ENCODE results near the gene TM9SF3. TPM values are rescaled to one million over a fixed set of nuclear protein-coding genes. Genes with fewer than 3 reads are reported as not detected.

The TM9SF3 gene
- total and polyA plus RNA-seq, 2 donors: 41.0 to 47.5 TPM

GRCh38 chr10:96588616-96589419, 2.0 kb upstream of the TM9SF3 start:
- no peak overlapping the region for H3K4me3 ChIP-seq (ENCODE audit: low read length in 2 of 2)
- H3K27ac ChIP-seq (ENCODE audit: low read depth in 1 of 2, low read length in 1 of 2): no peak overlapping the region
- H3K36me3 ChIP-seq (ENCODE audit: control insufficient read depth in 2 of 2, insufficient read depth in 2 of 2, low read length in 1 of 2): no peaks in the 10 kb centered on the region
- H3K27me3 ChIP-seq (ENCODE audit: control insufficient read depth in 2 of 2, insufficient read depth in 1 of 2, low read length in 1 of 2): no peaks in the 10 kb centered on the region
- DNase-seq (ENCODE audit: low read depth in 6 of 9, low spot score in 9 of 9): no peak
- H3K4me1 ChIP-seq (ENCODE audit: control insufficient read depth in 2 of 2, insufficient read depth in 2 of 2, low read length in 2 of 2): peaks cover 11 to 17% of the 10 kb centered on the region in 2 donors
- WGBS: 93% methylated on average over 5 of the region's 5 CpGs
- peaks cover 0 to 4% of the 10 kb centered on the region in 2 donors for H3K9me3 ChIP-seq (ENCODE audit: control insufficient read depth in 2 of 2, insufficient read depth in 1 of 2, low read length in 1 of 2)

- peaks cover 0 to 4% of the 10 kb centered on the region in 2 donors for H3K9me3 ChIP-seq (ENCODE audit: control insufficient read depth in 2 of 2, insufficient read depth in 1 of 2, low read length in 1 of 2)
- peaks cover 11 to 17% of the 10 kb centered on the region in 2 donors for H3K4me1 ChIP-seq (ENCODE audit: control insufficient read depth in 2 of 2, insufficient read depth in 2 of 2, low read length in 2 of 2)
- no peaks in the 10 kb centered on the region for H3K27me3 ChIP-seq (ENCODE audit: control insufficient read depth in 2 of 2, insufficient read depth in 1 of 2, low read length in 1 of 2)
- DNase-seq (ENCODE audit: low read depth in 6 of 9, low spot score in 9 of 9): peak in 1 of 9 donors; percentile 9
- WGBS: 17% methylated on average over 4 of the region's 4 CpGs
- H3K27ac ChIP-seq (ENCODE audit: low read depth in 1 of 2, low read length in 1 of 2): peak overlapping the region; percentile 93 to 98
- peak overlapping the region; percentile 72 to 96 for H3K4me3 ChIP-seq (ENCODE audit: low read length in 2 of 2)
- H3K36me3 ChIP-seq (ENCODE audit: control insufficient read depth in 2 of 2, insufficient read depth in 2 of 2, low read length in 1 of 2): no peaks in the 10 kb centered on the region
Observed at GRCh38 chr10:96588060-96588554, 1.3 kb upstream of the TM9SF3 start.

- H3K27me3 ChIP-seq (ENCODE audit: control insufficient read depth in 2 of 2, insufficient read depth in 1 of 2, low read length in 1 of 2): no peaks in the 10 kb centered on the region
- DNase-seq (ENCODE audit: low read depth in 6 of 9, low spot score in 9 of 9): peak in 7 of 9 donors; percentile 14 to 72 (median 40)
- H3K9me3 ChIP-seq (ENCODE audit: control insufficient read depth in 2 of 2, insufficient read depth in 1 of 2, low read length in 1 of 2): peaks cover 0 to 4% of the 10 kb centered on the region in 2 donors
- WGBS: 3% methylated on average over 25 of the region's 25 CpGs
- peaks cover 14 to 17% of the 10 kb centered on the region in 2 donors for H3K4me1 ChIP-seq (ENCODE audit: control insufficient read depth in 2 of 2, insufficient read depth in 2 of 2, low read length in 2 of 2)
- peak overlapping the region; percentile 72 to 96 for H3K4me3 ChIP-seq (ENCODE audit: low read length in 2 of 2)
- H3K36me3 ChIP-seq (ENCODE audit: control insufficient read depth in 2 of 2, insufficient read depth in 2 of 2, low read length in 1 of 2): no peaks in the 10 kb centered on the region
- H3K27ac ChIP-seq (ENCODE audit: low read depth in 1 of 2, low read length in 1 of 2): peak overlapping the region; percentile 93 to 98
Observed at GRCh38 chr10:96587264-96588059, 650 bp upstream of the TM9SF3 start.

- peak in 8 of 9 donors; percentile 9 to 59 (median 26) for DNase-seq (ENCODE audit: low read depth in 6 of 9, low spot score in 9 of 9)
- no peaks in the 10 kb centered on the region for H3K27me3 ChIP-seq (ENCODE audit: control insufficient read depth in 2 of 2, insufficient read depth in 1 of 2, low read length in 1 of 2)
- H3K4me3 ChIP-seq (ENCODE audit: low read length in 2 of 2): peak overlapping the region; percentile 96 to 98
- peaks cover 0 to 4% of the 10 kb centered on the region in 2 donors for H3K9me3 ChIP-seq (ENCODE audit: control insufficient read depth in 2 of 2, insufficient read depth in 1 of 2, low read length in 1 of 2)
- peaks cover 14 to 15% of the 10 kb centered on the region in 2 donors for H3K4me1 ChIP-seq (ENCODE audit: control insufficient read depth in 2 of 2, insufficient read depth in 2 of 2, low read length in 2 of 2)
- no peaks in the 10 kb centered on the region for H3K36me3 ChIP-seq (ENCODE audit: control insufficient read depth in 2 of 2, insufficient read depth in 2 of 2, low read length in 1 of 2)
- H3K27ac ChIP-seq (ENCODE audit: low read depth in 1 of 2, low read length in 1 of 2): peak overlapping the region; percentile 91 to 98
- under 1% methylated on average over 20 of the region's 20 CpGs for WGBS
Observed at GRCh38 chr10:96585736-96586418, 935 bp downstream of the TM9SF3 start.

- Histone ChIP-seq H3K4me3 (ENCODE audit: low read length in 2 of 2) (no peak overlapping the region), H3K27ac (ENCODE audit: low read depth in 1 of 2, low read length in 1 of 2) (no peak overlapping the region)
Observed at GRCh38 chr10:96584474-96584873, 2.3 kb downstream of the TM9SF3 start.

GRCh38 chr10:96584035-96584434, 2.8 kb downstream of the TM9SF3 start:
- Histone ChIP-seq H3K36me3 (ENCODE audit: control insufficient read depth in 2 of 2, insufficient read depth in 2 of 2, low read length in 1 of 2) (peaks cover 0 to 3% of the 10 kb centered on the region in 2 donors), H3K27ac (ENCODE audit: low read depth in 1 of 2, low read length in 1 of 2) (no peak overlapping the region)
- WGBS: 99% methylated on average over 1 of the region's 1 CpG

More at GRCh38 chr10:96584474-96584873, 2.3 kb downstream of the TM9SF3 start:
- Histone ChIP-seq H3K27me3 (ENCODE audit: control insufficient read depth in 2 of 2, insufficient read depth in 1 of 2, low read length in 1 of 2) (no peaks in the 10 kb centered on the region), H3K4me1 (ENCODE audit: control insufficient read depth in 2 of 2, insufficient read depth in 2 of 2, low read length in 2 of 2) (peaks cover 14 to 17% of the 10 kb centered on the region in 2 donors), H3K9me3 (ENCODE audit: control insufficient read depth in 2 of 2, insufficient read depth in 1 of 2, low read length in 1 of 2) (peaks cover 0 to 4% of the 10 kb centered on the region in 2 donors), H3K36me3 (ENCODE audit: control insufficient read depth in 2 of 2, insufficient read depth in 2 of 2, low read length in 1 of 2) (peaks cover 0 to 3% of the 10 kb centered on the region in 2 donors)
- WGBS: 97% methylated on average over 9 of the region's 9 CpGs
- DNase-seq (ENCODE audit: low read depth in 6 of 9, low spot score in 9 of 9): no peak

GRCh38 chr10:96579133-96579532, 7.7 kb downstream of the TM9SF3 start:
- no peaks in the 10 kb centered on the region for H3K27me3 ChIP-seq (ENCODE audit: control insufficient read depth in 2 of 2, insufficient read depth in 1 of 2, low read length in 1 of 2)
- H3K27ac ChIP-seq (ENCODE audit: low read depth in 1 of 2, low read length in 1 of 2): no peak overlapping the region
- H3K9me3 ChIP-seq (ENCODE audit: control insufficient read depth in 2 of 2, insufficient read depth in 1 of 2, low read length in 1 of 2): no peaks in the 10 kb centered on the region
- peaks cover 3 to 8% of the 10 kb centered on the region in 2 donors for H3K36me3 ChIP-seq (ENCODE audit: control insufficient read depth in 2 of 2, insufficient read depth in 2 of 2, low read length in 1 of 2)
- WGBS: 95% methylated on average over 2 of the region's 2 CpGs
- no peak for DNase-seq (ENCODE audit: low read depth in 6 of 9, low spot score in 9 of 9)
- peaks cover 2 to 6% of the 10 kb centered on the region in 2 donors for H3K4me1 ChIP-seq (ENCODE audit: control insufficient read depth in 2 of 2, insufficient read depth in 2 of 2, low read length in 2 of 2)
- H3K4me3 ChIP-seq (ENCODE audit: low read length in 2 of 2): no peak overlapping the region

More at GRCh38 chr10:96584035-96584434, 2.8 kb downstream of the TM9SF3 start:
- H3K4me1 ChIP-seq (ENCODE audit: control insufficient read depth in 2 of 2, insufficient read depth in 2 of 2, low read length in 2 of 2): peaks cover 14 to 17% of the 10 kb centered on the region in 2 donors
- no peak for DNase-seq (ENCODE audit: low read depth in 6 of 9, low spot score in 9 of 9)
- H3K27me3 ChIP-seq (ENCODE audit: control insufficient read depth in 2 of 2, insufficient read depth in 1 of 2, low read length in 1 of 2): no peaks in the 10 kb centered on the region
- H3K4me3 ChIP-seq (ENCODE audit: low read length in 2 of 2): no peak overlapping the region
- H3K9me3 ChIP-seq (ENCODE audit: control insufficient read depth in 2 of 2, insufficient read depth in 1 of 2, low read length in 1 of 2): peaks cover 0 to 4% of the 10 kb centered on the region in 2 donors

GRCh38 chr10:96578633-96579032, 8.2 kb downstream of the TM9SF3 start:
- Histone ChIP-seq H3K36me3 (ENCODE audit: control insufficient read depth in 2 of 2, insufficient read depth in 2 of 2, low read length in 1 of 2) (peaks cover 3 to 8% of the 10 kb centered on the region in 2 donors), H3K27me3 (ENCODE audit: control insufficient read depth in 2 of 2, insufficient read depth in 1 of 2, low read length in 1 of 2) (no peaks in the 10 kb centered on the region), H3K27ac (ENCODE audit: low read depth in 1 of 2, low read length in 1 of 2) (no peak overlapping the region), H3K9me3 (ENCODE audit: control insufficient read depth in 2 of 2, insufficient read depth in 1 of 2, low read length in 1 of 2) (no peaks in the 10 kb centered on the region), H3K4me3 (ENCODE audit: low read length in 2 of 2) (no peak overlapping the region), H3K4me1 (ENCODE audit: control insufficient read depth in 2 of 2, insufficient read depth in 2 of 2, low read length in 2 of 2) (peaks cover 2 to 6% of the 10 kb centered on the region in 2 donors)
- WGBS: 96% methylated on average over 5 of the region's 5 CpGs
- DNase-seq (ENCODE audit: low read depth in 6 of 9, low spot score in 9 of 9): no peak

Data from thymus (tissue), 11 donors.